Mesothelial cell of epicardium (in vitro differentiated cells): ENCODE results near the gene EEF1A2. TPM values are rescaled to one million over a fixed set of nuclear protein-coding genes. Genes with fewer than 3 reads are reported as not detected.

Experiments
- DNase-seq, 2 experiments: peaks; one replicate each; pipeline ENCODE4 v3.0.0; 2021; ENCODE audit warnings: low spot score in 2 of 2; ENCODE audit not compliant: unreplicated experiment in 2 of 2
- H3K27ac Mint-ChIP-seq: 2 replicates; pipeline ENCODE4 v1.8.0; 2021; ENCODE audit warnings: mixed read lengths
- H3K27me3 Mint-ChIP-seq: 2 replicates; pipeline ENCODE4 v1.8.0; 2021; ENCODE audit warnings: low read depth, mixed read lengths
- H3K36me3 Mint-ChIP-seq: 2 replicates; pipeline ENCODE4 v1.8.0; 2021; ENCODE audit warnings: mixed read lengths
- H3K4me1 Mint-ChIP-seq: 2 replicates; pipeline ENCODE4 v1.8.0; 2021; ENCODE audit warnings: mixed read lengths
- H3K4me3 Mint-ChIP-seq: 2 replicates; pipeline ENCODE4 v1.8.0; 2021; ENCODE audit warnings: mild to moderate bottlenecking, moderate library complexity, mixed read lengths
- H3K9me3 Mint-ChIP-seq: 2 replicates; pipeline ENCODE4 v1.8.0; 2021; ENCODE audit warnings: mixed read lengths
- CTCF ChIP-seq: fragments of 200-600 bp; sonication (generic); IDR thresholded peaks from one replicate; pipeline ENCODE4 v1.5.0; 2021; ENCODE audit warnings: antibody characterized with exemption; ENCODE audit not compliant: unreplicated experiment
- total RNA-seq: library from RNA; stranded (reverse); gene quantifications from 3 replicates; pipeline ENCODE4 v1.2.1, GENCODE V29; 2021

Gene EEF1A2
- total RNA-seq, 1 donor from 2014 or later: 14.6 TPM

GRCh38 chr20:63545814-63546213, 46.9 kb upstream of the EEF1A2 start:
- no peaks in the 10 kb centered on the region for H3K4me1 Mint-ChIP-seq
- no peak overlapping the region for H3K4me3 Mint-ChIP-seq

GRCh38 chr20:63544958-63545516, 46.2 kb upstream of the EEF1A2 start:
- no peak for DNase-seq
- Mint-ChIP-seq H3K9me3 (no peaks in the 10 kb centered on the region), H3K36me3 (no peaks in the 10 kb centered on the region), H3K4me3 (no peak overlapping the region), H3K27me3 (peaks cover 15% of the 10 kb centered on the region), H3K27ac (no peak overlapping the region), H3K4me1 (no peaks in the 10 kb centered on the region)
- no peak for TF ChIP-seq CTCF

More at GRCh38 chr20:63545814-63546213, 46.9 kb upstream of the EEF1A2 start:
- DNase-seq: no peak
- Mint-ChIP-seq H3K9me3 (no peaks in the 10 kb centered on the region), H3K27me3 (peaks cover 15% of the 10 kb centered on the region), H3K36me3 (no peaks in the 10 kb centered on the region), H3K27ac (no peak overlapping the region)
- TF ChIP-seq CTCF: no peak

- H3K4me3 Mint-ChIP-seq: no peak overlapping the region
- no peaks in the 10 kb centered on the region for H3K36me3 Mint-ChIP-seq
Observed at GRCh38 chr20:63544241-63544957, 45.5 kb upstream of the EEF1A2 start.

GRCh38 chr20:63543733-63544132, 44.9 kb upstream of the EEF1A2 start:
- Mint-ChIP-seq H3K4me1 (no peaks in the 10 kb centered on the region), H3K27me3 (peaks cover 11% of the 10 kb centered on the region), H3K36me3 (no peaks in the 10 kb centered on the region), H3K9me3 (no peaks in the 10 kb centered on the region), H3K4me3 (no peak overlapping the region), H3K27ac (no peak overlapping the region)
- no peak for DNase-seq
- no peak for TF ChIP-seq CTCF

More at GRCh38 chr20:63544241-63544957, 45.5 kb upstream of the EEF1A2 start:
- Mint-ChIP-seq H3K27ac (no peak overlapping the region), H3K4me1 (no peaks in the 10 kb centered on the region), H3K27me3 (peaks cover 14% of the 10 kb centered on the region), H3K9me3 (no peaks in the 10 kb centered on the region)
- DNase-seq: no peak
- no peak for TF ChIP-seq CTCF

- no peak overlapping the region for H3K27ac Mint-ChIP-seq
- no peak for DNase-seq
- H3K4me3 Mint-ChIP-seq: no peak overlapping the region
- TF ChIP-seq CTCF: no peak
- H3K4me1 Mint-ChIP-seq: no peaks in the 10 kb centered on the region
- H3K27me3 Mint-ChIP-seq: peaks cover 11% of the 10 kb centered on the region
- H3K36me3 Mint-ChIP-seq: no peaks in the 10 kb centered on the region
- no peaks in the 10 kb centered on the region for H3K9me3 Mint-ChIP-seq
Observed at GRCh38 chr20:63543131-63543530, 44.2 kb upstream of the EEF1A2 start.
